HG03025 (cell line): ENCODE measurements around the gene CLDN15.

Experiments
- ATAC-seq: cut with Tn5 transposase; IDR thresholded peaks from one replicate; pipeline ENCODE4 v1.9.1; 2021; ENCODE audit warnings: mild to moderate bottlenecking, moderate library complexity; ENCODE audit not compliant: unreplicated experiment, low FRiP score

The CLDN15 gene

DNA sequence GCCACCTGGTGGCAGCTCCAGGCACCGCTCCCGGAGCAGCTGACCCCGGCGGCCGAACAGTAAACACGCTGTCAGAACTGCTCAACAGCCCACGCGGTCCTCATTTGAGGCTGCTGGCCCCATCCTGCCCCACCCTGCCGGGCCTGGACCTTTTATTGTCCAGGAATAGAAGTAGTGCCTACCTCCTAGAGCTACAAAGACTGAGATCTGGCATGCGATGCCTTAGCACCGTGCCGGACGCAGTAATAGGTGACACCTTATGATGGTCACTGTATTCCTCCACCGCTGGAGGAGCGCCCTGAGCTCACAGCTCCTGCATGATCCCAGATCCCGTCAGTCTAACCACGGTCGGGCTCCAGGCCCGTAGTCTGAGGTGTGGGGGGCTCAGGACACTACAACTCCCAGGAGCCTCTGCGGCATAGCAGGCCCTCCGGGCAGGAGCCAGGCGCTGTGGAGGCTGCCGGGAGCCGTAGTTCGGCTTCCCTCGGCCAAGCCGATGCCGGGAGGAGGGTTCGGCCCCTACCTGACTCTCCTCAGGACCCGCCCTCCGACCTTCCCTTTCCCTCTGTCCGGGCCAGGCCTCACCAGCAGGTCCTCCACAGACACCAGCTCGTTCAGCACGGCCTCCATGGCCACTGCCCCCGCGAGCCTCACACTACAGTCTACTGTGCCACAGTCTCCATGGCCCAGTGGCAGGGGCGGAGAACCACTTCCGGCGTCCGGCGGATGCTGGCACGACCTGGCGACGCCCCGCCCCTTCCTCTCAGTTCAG lies 7.0 kb upstream of the CLDN15 start, which contains the start of gene FIS1:
FIS1 (minus strand) TSS at position 707 of the 772 bp plus-strand sequence; CDS start at position 630, 77 bp downstream.
- ATAC-seq = peak; percentile 91

DNA sequence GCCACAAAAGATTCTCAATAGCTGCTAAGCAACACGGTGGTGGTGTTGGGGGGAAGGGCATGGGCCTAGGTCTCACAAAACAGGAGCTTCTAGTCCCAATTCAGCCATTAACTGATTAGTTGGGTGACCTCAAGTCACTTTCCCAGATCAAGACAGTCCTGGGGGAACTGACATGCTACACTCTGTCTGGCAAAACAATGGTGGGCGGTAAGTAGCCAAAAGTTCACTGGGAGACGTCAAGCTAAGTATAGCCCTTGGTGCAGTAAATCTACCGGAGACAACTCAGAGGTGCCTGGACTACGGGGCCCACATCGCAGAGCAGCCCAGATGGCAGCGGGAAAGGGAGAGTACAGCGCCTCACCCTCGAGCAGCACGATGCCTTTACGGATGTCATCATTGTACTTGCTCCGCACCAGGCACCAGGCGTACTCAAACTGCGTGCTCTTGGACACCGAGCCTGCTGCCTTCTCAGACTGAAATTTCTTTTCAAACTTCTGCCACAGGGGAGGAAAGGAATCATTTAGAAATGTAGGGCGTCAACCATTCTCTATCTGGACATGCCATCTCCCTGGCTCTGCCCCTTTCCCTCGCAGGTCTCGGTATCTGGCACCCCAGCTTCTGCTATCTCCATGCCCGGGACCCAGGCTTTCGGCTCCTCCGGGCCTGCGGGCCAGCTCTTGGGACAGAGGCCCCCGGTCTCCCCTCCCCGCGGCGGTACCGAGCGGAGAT lies 6.2 kb upstream of the CLDN15 start:
- ATAC-seq = no peak

DNA sequence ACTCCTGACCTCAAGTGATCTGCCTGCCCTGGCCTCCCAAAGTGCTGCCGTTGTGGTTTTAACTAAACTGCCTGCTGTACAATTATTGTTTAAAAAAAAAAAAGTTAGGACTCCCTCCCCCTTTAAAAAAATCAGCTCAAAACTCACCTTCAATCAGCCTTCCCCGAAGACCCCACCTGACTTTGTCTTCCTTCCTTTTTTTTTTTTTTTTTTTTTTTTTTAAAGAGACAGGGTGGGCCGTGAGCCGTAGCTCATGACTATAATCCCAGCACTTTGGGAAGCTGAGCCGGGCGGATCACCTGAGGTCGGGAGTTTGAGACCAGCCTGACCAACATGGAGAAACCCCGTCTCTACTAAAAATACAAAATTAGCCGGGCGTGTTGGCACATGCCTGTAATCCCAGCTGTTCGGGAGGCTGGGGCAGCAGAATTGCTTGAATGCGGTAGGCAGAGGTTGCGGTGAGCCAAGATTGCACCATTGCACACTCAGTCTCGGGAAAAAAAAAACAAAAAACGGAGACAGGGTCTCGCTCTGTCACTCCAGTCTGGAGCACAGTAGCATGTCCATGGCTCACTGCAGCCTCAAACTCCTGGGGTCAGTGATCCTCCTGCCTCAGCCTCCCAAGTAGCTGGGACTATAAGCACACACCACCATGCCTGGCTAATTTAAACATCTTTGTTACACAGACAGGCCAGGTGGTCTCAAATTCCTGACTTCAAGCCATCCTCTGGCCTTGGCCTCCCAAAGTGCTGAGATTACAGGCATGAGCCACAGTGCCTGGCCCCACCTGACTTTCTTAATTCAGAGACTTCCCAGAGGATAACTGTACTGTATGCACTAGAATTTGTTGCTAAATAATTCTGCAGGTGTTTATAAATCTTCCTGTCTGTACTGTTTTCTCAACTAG lies 4.1 kb upstream of the CLDN15 start:
- ATAC-seq = no peak

DNA sequence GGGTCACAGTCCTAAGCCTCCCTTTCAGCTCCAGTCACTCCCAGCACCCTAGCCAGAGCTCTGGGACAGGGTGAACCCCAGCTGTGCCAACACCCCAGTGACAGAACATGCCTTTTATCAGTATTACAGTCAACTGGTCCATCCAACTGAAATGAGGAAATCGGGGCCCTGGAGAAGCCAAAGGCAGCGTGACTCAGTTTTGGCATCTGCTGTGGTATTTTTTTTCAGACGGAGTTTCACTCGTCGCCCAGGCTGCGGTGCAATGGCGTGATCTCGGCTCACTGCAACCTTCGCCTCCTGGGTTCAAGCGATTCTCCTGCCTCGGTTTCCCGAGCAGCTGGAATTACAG lies 3.4 kb upstream of the CLDN15 start:
- ATAC-seq = no peak

DNA sequence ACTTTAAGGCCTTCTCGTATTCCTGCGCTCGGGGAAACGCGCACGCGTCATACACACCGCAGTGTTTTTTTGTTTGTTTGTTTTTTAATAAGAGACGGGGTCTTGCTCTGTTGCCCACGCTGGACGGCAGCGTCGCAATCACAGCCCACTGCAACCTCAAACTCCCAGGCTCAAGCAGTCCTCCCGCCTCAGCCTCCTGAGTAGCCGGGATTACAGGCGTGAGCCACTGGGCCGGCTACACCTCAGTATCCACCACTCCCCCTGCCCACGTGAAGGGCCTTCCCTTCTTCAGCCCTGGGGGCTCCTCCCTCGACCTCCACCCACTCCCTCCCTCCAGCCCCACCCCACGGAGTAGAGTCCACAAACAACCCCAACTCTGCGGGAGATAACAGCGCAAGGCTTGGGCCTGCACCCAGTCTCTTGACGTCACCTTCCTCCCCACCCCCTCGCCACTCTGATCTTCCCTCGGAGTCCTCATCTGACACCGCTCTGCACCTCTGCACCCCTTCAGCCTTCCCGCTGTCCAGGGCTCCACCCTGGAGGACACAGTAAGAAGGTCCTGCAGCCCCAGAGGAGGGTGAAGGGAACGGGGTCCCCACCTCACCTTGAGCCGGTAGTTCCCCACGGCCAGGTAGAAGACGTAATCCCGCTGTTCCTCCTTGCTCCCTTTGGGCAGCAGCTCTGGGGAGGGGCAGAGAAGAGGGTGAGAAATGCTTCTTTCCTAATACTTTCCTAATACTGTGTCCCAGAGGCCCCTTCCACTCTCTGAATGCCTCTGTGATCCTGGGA lies 2.8 kb upstream of the CLDN15 start:
- no peak for ATAC-seq

DNA sequence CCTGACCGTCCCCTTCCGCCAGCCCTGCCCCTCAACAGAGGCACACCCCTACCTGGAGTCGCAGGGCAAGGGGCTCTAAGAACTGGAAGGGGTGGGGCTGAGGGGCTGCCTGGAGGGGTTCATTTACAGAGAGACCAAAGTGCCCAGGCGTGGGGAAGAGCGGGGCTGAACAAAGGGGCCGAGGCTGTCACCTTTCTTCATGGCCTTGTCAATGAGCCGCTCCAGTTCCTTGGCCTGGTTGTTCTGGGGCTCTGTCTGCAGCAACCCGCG lies 2.3 kb upstream of the CLDN15 start:
- no peak for ATAC-seq

DNA sequence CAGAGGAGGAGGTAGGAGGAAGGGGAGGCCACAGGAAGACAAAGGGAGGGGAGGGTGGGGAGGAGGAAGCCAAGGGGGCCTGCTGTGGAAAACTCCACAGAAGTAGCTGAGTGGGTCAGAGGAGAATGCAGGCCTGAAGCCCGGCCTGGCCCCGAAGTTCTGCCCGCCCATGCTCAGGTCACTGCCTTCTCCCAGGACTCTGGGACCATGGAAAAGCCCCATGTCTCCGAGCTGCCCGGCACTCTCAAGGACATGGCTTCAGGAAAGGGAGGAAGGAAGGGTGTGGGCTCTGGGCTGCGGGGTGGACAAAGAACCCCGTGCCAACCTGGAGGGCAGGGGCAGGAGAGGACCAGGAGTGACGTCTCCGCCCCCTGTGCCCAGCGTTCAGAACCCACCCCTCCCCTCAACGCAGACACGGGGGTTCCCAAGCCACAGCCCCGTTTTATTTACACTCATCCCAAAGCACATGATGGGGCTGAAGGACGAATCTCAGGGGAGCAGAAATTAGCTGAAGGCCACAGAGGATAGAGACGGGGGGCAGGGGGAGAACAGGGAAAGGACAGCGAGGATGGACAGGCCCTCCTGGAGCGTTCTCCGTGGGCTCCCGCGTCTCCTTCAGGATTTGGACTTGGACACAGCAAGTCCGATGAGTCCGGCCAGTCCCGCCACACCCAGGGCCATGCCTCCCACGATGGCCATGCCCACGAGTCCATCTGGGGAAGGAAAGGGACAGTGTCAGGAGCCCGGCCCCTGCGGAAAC lies 1.8 kb upstream of the CLDN15 start:
- no peak for ATAC-seq

DNA sequence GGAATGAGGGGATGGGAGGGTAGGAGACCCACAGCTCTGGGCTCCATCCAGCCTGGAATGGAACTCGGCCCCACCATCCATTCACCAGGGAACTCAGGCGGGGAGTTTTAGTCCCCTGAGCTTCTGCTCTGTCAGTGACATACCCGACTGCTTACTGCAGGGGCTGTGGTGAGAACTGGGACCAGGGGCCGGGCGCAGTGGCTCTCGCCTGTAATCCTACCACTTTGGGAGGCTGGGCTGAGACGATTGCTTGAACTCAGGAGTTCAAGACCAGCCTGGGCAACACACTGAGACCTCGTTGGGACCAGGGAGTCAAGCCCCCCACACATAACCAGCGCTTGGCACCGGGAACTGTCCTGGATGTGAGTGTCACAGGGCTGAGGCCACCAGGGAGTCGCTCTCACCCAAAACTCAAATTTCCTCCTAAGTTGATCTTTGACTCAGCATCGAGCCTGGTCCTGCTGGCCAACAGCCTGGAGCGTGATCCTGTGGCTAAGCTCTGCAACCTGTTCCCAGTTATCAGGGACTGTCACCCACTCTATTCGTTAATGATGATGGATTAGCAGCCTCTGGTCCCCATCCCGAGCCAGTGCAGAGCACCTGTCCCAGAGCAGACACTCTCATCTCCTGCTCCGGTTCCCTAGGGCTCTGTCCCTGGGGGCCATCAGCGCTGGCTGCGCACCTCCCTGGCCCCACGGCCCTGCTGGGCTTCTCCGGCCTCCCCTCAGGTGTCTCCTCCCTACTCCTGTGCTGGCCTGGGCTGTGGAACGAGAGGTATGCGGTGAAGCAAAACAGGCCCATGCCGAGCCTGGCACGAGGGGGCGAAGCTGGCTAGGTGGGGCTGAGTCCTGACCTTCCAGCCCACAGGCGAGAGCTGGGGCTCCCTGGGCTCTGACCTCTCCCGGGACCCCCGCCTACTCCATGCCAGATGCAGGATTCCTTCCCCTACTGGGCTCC lies 902 bp upstream of the CLDN15 start:
- no peak for ATAC-seq

DNA sequence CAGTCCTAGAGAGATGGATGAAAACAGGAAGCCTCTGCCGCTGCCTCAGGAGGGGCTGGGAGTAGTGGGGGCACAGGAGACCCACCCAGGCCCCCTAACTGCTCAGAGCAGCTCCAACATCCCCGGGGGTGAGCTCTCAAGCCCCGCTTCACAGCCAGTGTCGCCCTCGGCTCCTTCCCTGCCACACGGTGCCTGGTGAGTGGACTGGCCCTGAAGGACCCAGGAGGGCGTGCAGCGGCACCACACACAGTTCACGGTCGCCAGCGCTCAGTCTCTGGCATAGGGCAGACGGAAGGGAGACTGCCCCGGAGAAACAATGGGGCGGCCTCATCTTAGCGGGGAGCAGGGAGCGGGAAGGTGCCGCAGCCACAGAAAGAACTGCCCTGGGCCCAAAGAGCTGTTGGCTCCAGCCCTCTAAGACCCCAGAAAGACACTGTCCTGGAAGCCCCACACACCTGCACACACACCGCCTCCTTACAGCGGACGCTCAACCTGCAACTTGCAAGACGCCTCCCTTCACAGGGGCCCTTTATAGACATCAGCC lies 1.2 kb downstream of the CLDN15 start:
- no peak for ATAC-seq

DNA sequence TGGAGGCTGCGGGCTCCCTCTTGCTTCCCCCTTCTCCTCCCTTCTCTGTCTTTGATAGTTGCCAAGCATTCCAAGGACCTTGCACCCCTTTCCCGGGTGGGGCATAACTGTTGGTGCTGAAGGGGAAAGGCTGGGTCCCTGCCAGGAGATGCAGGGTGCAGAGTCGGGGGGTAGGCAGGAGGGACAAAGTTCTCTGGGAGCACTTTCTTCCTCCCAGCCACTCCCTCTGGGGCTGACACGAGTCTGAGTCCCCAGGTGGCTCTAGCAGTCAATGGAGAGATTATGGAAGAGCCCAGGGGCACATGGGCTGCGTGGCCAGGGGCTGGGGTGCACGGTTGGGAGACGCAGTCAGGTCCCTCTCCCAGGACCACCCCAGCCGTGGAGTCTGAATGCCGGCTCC lies 2.1 kb downstream of the CLDN15 start:
- no peak for ATAC-seq

DNA sequence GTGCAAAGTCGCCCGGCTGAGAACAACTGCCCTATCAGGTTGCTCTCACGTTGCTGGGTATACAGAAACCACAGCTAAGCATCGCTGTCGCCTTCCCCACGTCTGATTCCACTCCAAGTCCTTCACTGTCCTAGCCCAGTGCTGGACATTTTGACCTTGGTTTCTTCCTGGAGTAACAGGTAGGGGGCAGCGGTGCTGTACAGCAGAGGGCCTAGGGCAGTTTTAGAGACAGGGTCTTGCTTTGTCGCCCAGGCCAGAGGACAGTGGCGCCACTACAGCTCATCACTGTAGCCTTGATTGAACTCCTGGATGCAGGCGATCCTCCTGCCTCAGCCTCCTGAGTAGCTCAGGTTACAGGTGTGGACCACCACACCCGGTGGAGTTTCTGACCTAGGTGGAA lies 2.6 kb downstream of the CLDN15 start:
- no peak for ATAC-seq

DNA sequence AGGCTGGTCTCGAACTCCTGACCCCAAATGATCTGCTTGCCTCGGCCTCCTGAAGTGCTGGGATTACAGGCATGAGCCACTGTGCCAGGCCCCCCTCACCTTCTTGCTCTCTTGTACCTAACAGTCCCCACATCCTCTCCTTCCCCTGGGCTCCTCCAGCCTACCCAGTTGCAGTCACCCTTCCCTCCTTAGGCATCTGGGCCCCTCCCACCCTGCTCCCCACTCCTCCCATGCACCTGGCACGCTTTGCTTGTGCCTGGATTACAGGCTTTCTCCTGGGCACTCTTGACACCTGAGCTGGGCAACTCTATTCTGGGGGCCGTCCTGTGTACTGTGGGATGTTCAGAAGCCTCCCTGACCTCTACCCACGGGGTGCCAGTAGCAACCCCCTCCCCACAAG lies 3.0 kb downstream of the CLDN15 start:
- ATAC-seq = no peak

DNA sequence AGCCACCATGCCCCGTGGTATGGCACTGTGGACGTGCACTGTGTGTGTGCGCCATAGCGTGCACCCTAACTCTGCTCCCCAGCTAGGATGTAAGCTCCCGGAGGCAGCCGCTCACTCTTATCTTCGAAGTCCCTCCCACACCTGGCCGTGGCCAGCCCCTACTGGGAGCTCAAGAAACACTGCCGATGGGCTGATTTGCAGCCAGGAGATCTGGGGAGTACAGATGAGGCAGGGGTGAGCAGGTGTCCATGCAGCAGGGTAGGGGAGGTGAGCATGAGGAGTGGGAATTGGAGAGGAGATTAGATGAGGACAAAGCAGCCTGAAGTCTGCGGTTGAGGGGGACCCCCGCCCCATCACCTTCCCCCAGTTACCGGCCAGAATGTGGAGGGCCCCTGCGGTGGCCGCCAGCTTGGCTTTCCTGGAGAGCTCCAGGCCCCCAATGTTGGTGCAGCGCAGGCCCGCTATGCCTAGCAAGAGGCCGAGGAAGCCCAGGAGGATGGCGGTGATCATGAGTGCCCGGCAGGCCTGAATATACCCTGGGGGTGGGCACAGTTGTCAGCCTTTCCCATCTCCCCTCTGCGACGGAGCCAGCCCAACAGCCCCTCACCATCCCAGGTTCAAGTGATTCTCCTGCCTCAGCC lies 3.6 kb downstream of the CLDN15 start:
- ATAC-seq = no peak

DNA sequence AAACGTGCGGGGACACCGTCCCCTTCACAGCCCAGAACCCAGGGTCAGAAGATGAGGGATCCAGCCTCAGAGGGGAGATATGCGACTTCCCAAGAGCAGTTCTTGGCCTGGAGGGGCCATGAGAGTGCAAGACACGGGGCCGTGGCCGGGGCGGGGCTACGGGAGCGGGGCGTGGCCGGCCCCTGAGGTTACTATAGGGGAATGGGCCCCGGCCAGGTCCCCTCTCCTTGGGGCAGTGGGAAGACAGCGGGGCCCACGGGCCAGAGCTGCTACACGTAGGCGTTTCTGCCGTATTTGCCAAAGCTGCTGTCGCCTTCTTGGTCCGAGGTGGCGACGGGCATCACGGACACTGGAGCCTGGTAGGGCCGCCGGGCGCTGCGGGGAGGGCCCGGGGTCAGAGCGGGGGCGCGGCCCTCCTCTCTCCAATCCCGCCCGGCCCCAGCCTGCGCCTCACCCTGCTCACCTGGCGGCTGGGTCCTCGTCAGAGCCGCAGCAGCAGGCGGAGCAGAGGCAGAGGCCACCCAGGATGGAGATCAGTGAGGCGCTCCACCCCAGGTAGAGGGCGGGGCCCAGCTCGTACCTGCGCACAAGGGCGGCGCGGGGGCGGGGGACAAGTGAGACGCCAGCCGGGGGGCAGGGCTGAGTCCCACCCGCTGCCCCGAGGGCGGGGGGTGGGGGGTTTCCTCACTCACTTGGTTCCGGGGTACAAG lies 5.3 kb downstream of the CLDN15 start:
- ATAC-seq = no peak

DNA sequence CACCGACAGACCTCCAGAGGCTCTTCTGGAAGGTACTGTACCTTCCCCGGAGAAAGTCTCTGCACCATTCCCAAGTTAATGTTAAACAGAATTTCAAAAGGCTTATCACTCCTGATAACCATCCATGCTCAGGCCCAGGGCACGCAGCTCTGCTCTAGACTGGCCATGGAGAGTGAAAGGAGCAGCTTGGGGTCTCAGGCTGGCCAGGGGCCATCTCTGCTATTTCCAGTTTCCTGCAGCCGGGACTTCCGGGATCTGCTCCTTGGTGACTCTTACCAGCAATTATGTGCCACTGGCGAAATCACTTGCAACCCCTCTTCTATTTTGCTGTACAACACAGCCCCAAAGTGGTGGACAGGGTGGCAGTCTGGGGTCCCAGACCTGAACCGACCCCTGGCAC lies 6.0 kb downstream of the CLDN15 start:
- no peak for ATAC-seq

DNA sequence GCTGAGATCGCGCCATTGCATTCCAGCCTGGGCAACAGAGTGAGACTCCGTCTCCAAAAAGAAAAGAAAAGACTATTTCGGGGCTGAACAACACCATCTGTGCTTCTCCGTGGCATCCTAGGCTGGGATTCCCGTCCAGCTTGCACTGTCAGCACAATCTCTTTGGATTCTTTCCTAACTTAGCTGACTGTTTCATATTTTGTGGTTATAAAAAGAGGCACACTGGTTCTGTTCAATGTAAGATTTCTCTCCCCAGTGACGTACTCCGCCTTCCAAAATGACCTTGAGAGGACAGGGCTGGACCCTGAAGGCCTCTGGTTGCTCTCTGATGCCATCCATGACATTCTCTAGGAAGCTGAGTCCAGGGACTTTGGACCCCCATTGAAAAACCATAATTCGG lies 10.9 kb downstream of the CLDN15 start:
- ATAC-seq = no peak

DNA sequence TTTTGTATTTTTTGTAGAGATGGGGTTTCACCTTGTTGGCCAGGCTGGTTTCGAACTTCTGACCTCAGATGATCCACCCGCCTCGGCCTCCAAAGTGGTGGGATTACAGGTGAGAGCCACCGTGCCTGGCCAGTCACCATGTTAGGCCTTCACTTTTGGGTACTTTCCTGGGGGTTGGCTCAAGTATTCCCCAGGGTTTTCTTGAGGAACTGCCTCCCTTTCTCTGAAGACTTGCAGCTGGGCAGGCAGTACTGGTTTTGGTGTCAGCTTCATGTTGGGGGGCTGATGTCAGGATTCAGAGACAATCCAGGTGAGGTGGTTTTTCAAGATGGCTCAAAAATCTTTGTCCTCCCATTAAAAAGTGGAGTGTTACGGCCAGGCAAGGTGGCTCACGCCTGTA lies 12.0 kb downstream of the CLDN15 start:
- no peak for ATAC-seq
